Panc1 (cell line): ENCODE results near the gene DOCK4. TPM values are rescaled to one million over a fixed set of nuclear protein-coding genes. Genes with fewer than 3 reads are reported as not detected.

ENCODE experiments used
- ATAC-seq: fragments of 200-7000 bp; cut with Tn5 transposase; 2 replicates; pipeline ENCODE4 v1.9.1; 2020; ENCODE audit warnings: mild to moderate bottlenecking, moderate library complexity
- BruUV-seq: library from RNA; stranded (reverse); fragments of 400-500 nt; replicated peaks from 2 replicates; lab custom pipeline; 2021; lab: Mats Ljungman, UMichigan
- CTCF ChIA-PET: fragments of 300-600 bp; sonication (Branson Sonifier 250); formaldehyde crosslinking; loops from one replicate; lab custom pipeline; 2022; ENCODE audit warnings: antibody characterized with exemption; lab: Charles Lee
- POLR2A ChIA-PET: fragments of 300-600 bp; sonication (Branson Sonifier 250); formaldehyde crosslinking; loops from one replicate; lab custom pipeline; 2022; ENCODE audit warnings: antibody characterized with exemption; lab: Charles Lee
- DNase-seq: peaks from one replicate; pipeline ENCODE4 v3.0.0-alpha.2; 2010; ENCODE audit warnings: low read depth, low spot score
- H3K27ac ChIP-seq: 2 replicates; pipeline ENCODE4 v1.5.1; 2011; ENCODE audit warnings: mild to moderate bottlenecking, low read length, inconsistent platforms
- H3K27me3 ChIP-seq: fragments of 200-500 bp; sonication (Bioruptor generic); 2 replicates; pipeline ENCODE4 v1.6.0; 2014; ENCODE audit warnings: low read length, inconsistent platforms; ENCODE audit not compliant: control insufficient read depth, insufficient read depth
- H3K36me3 ChIP-seq: fragments of 200-500 bp; sonication (Bioruptor generic); 2 replicates; pipeline ENCODE4 v1.5.1; 2014; ENCODE audit warnings: inconsistent platforms, mild to moderate bottlenecking, low read length, moderate library complexity; ENCODE audit not compliant: control insufficient read depth, insufficient read depth
- H3K4me1 ChIP-seq: 2 replicates; pipeline ENCODE4 v1.5.1; 2011; ENCODE audit warnings: inconsistent platforms, mild to moderate bottlenecking, low read length, moderate library complexity; ENCODE audit not compliant: control insufficient read depth, insufficient read depth
- H3K4me3 ChIP-seq, 2 experiments: 2 replicates each; pipeline ENCODE4 v1.5.1; 2011 to 2012; ENCODE audit warnings: low read depth in 2 of 2, low read length in 2 of 2, mild to moderate bottlenecking in 2 of 2, inconsistent platforms in 1 of 2, moderate library complexity in 1 of 2
- H3K9me3 ChIP-seq: fragments of 200-500 bp; sonication (Bioruptor generic); 2 replicates; pipeline ENCODE4 v1.5.1; 2014; ENCODE audit warnings: low read depth, mild to moderate bottlenecking, inconsistent platforms, low read length, moderate library complexity; ENCODE audit not compliant: control insufficient read depth, insufficient read depth
- CTCF ChIP-seq: fragments of 450-650 bp; IDR thresholded peaks from 2 replicates; pipeline ENCODE4 v1.5.1; 2017; ENCODE audit warnings: mild to moderate bottlenecking
- POLR2AphosphoS5 ChIP-seq: IDR thresholded peaks from 2 replicates; pipeline ENCODE4 v1.6.1; 2012; ENCODE audit warnings: mild to moderate bottlenecking, low read depth, low read length, moderate library complexity
- REST ChIP-seq, 2 experiments: IDR thresholded peaks; 2 replicates each; pipeline ENCODE4 v1.6.1; 2011 to 2012; ENCODE audit warnings: low read depth in 2 of 2, control low read depth in 1 of 2, low read length in 1 of 2, mild to moderate bottlenecking in 1 of 2, moderate library complexity in 1 of 2; ENCODE audit not compliant: insufficient read depth in 1 of 2
- SIN3A ChIP-seq: IDR thresholded peaks from 2 replicates; pipeline ENCODE4 v1.6.1; 2012; ENCODE audit warnings: low read depth, mild to moderate bottlenecking, low read length, moderate library complexity, borderline replicate concordance; ENCODE audit not compliant: insufficient read depth
- TCF7L2 ChIP-seq: IDR thresholded peaks from 2 replicates; pipeline ENCODE4 v1.6.1; 2011; ENCODE audit warnings: mild to moderate bottlenecking, low read depth, low read length, inconsistent platforms
- in situ Hi-C: cut with HindIII; loops from 2 replicates; pipeline ENCODE4 v1.10.0; 2016; ENCODE audit warnings: low sequenced_read_pairs, low pct_unique_long_range_greater_than_20kb
- intact Hi-C: fragments of 100-400 bp; cut with micrococcal nuclease; formaldehyde crosslinking; loops from one replicate; pipeline ENCODE4 v1.10.0; 2022; ENCODE audit not compliant: unreplicated experiment
- total RNA-seq: library from RNA; stranded (reverse); gene quantifications from one replicate; pipeline ENCODE4 v1.2.1, GENCODE V29; 2021; ENCODE audit not compliant: unreplicated experiment

DOCK4 gene
- total RNA-seq, 1 experiment from 2014 or later: 10.8 TPM

GRCh38 chr7:112059675-112060074 is 146.5 kb downstream of the DOCK4 start:
- intact Hi-C loops: no loop called here
- BruUV-seq: no TSS peak
- CTCF ChIA-PET: no interaction called here

GRCh38 chr7:112058686-112059085 is 147.5 kb downstream of the DOCK4 start:
- CTCF ChIA-PET: no interaction called here
- no peak overlapping the region for H3K27ac ChIP-seq
- H3K4me3 ChIP-seq: no peak overlapping the region
- intact Hi-C loops (no loop called here), in situ Hi-C loops (no loop called here)
- ATAC-seq (no peak), DNase-seq (no peak)
- H3K9me3 ChIP-seq: no peaks in the 10 kb centered on the region
- no peaks in the 10 kb centered on the region for H3K36me3 ChIP-seq
- no peaks in the 10 kb centered on the region for H3K27me3 ChIP-seq
- no peak for TF ChIP-seq SIN3A
- no peaks in the 10 kb centered on the region for H3K4me1 ChIP-seq
- no TSS peak for BruUV-seq
- POLR2A ChIA-PET: interaction anchor here (0.6 to 0.7 kb wide), 2 partner anchors 44 to 92 kb away, joined by 6 to 7 read pairs; no protein-coding TSS in a partner anchor

More at GRCh38 chr7:112059675-112060074, 146.5 kb downstream of the DOCK4 start:
- TF ChIP-seq POLR2AphosphoS5 (no peak), REST (IDR thresholded peaks at IDR 0.05; ENCODE audit: insufficient read depth in 1 of 2, low read depth in 2 of 2, low read length in 1 of 2) (no peak), SIN3A (no peak), CTCF (no peak), TCF7L2 (no peak)
- Histone ChIP-seq H3K9me3 (no peaks in the 10 kb centered on the region), H3K4me1 (no peaks in the 10 kb centered on the region), H3K36me3 (no peaks in the 10 kb centered on the region), H3K4me3 (no peak overlapping the region), H3K27ac (no peak overlapping the region), H3K27me3 (no peaks in the 10 kb centered on the region)
- no peak for ATAC-seq
- in situ Hi-C loops: no loop called here
- DNase-seq: no peak
- POLR2A ChIA-PET: no interaction called here

- H3K4me3 ChIP-seq: no peak overlapping the region
- no peaks in the 10 kb centered on the region for H3K27me3 ChIP-seq
- POLR2A ChIA-PET: no interaction called here
- DNase-seq (no peak), ATAC-seq (no peak)
- no peaks in the 10 kb centered on the region for H3K9me3 ChIP-seq
- H3K27ac ChIP-seq: no peak overlapping the region
- intact Hi-C loops (no loop called here), in situ Hi-C loops (no loop called here)
- BruUV-seq: no TSS peak
- CTCF ChIA-PET: no interaction called here
- no peaks in the 10 kb centered on the region for H3K4me1 ChIP-seq
- TF ChIP-seq TCF7L2 (no peak), POLR2AphosphoS5 (no peak), REST (IDR thresholded peaks at IDR 0.05; ENCODE audit: insufficient read depth in 1 of 2, low read depth in 2 of 2, low read length in 1 of 2) (no peak), SIN3A (no peak), CTCF (no peak)
- H3K36me3 ChIP-seq: no peaks in the 10 kb centered on the region
Measured at GRCh38 chr7:112056409-112056808, 149.8 kb downstream of the DOCK4 start.
